Fibroblast of lung (primary cell): ENCODE data around the gene SLC22A23.

Source experiments
- CTCF ChIP-seq, 2 donors: IDR thresholded peaks in 1 of 2; conservative IDR thresholded peaks in 1 of 2; 1 replicate in 1 of 2; 2 replicates in 1 of 2; pipeline ENCODE4 v1.5.1; 2011 to 2012; ENCODE audit warnings: low read length in 2 of 2, control low read depth in 1 of 2, inconsistent platforms in 1 of 2, low read depth in 1 of 2, mild to moderate bottlenecking in 1 of 2
- EZH2 ChIP-seq: IDR thresholded peaks from 2 replicates; pipeline ENCODE4 v1.5.1; 2012; ENCODE audit warnings: low read length, control low read depth, mild to moderate bottlenecking; ENCODE audit errors: missing control alignments

DNA sequence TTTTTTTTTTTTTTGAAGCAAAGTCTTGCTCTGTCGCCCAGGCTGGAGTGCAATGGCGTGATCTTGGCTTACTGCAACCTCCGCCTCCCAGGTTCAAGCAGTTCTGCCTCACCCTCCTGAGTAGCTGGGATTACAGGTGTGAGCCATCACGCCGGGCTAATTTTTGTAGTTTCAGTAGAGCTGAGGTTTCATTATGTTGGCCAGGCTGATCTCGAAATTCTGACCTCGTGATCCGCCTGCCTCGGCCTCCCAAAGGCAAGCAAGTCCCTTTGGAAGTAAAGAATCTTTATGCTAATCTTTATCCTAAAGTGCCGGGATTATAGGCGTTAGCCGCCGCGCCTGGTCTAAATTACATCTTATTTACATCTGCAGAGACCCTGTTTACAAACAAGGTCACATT is 196.6 kb downstream of the SLC22A23 start:
- TF ChIP-seq CTCF (conservative IDR thresholded peaks at IDR 0.05 in 1 of 2, IDR thresholded peaks at IDR 0.05 in 1 of 2; ENCODE audit: low read depth in 1 of 2, low read length in 2 of 2), result no peak
- no peak for TF ChIP-seq EZH2
